SU-DHL-6 (cell line): Measurements from ENCODE around the gene DEGS2.
"Not testable (repeated sequence)": the region's sequence is repeated elsewhere in the genome, so short reads cannot be mapped to it uniquely, and the experiment has no call there.

Experiments used
- H2AFZ ChIP-seq: fragments of 200-600 bp; sonication (generic); 2 replicates; pipeline ENCODE4 v1.6.1; 2014; ENCODE audit warnings: low read depth, mild to moderate bottlenecking, moderate library complexity, mixed read lengths, antibody characterized with exemption, low read length; ENCODE audit not compliant: severe bottlenecking
- H3F3A ChIP-seq: fragments of 200-600 bp; shearing (Covaris generic); 2 replicates; pipeline ENCODE4 v1.6.0; 2016; ENCODE audit warnings: antibody characterized with exemption, mild to moderate bottlenecking; ENCODE audit not compliant: insufficient read depth
- H3K27ac ChIP-seq: fragments of 200-600 bp; sonication (generic); 2 replicates; pipeline ENCODE4 v1.5.1; 2016; ENCODE audit warnings: low read depth, mild to moderate bottlenecking, low read length, moderate library complexity, mixed read lengths
- H3K27me3 ChIP-seq: fragments of 200-600 bp; sonication (generic), shearing (Covaris generic); 2 replicates; pipeline ENCODE4 v1.6.0; 2014; ENCODE audit warnings: mild to moderate bottlenecking, low read length
- H3K36me3 ChIP-seq: fragments of 200-600 bp; sonication (generic); 2 replicates; pipeline ENCODE4 v1.6.1; 2014; ENCODE audit warnings: mild to moderate bottlenecking, low read length, mixed read lengths
- H3K4me2 ChIP-seq: fragments of 300-600, 200-600 bp; shearing (Covaris generic), sonication (generic); 2 replicates; pipeline ENCODE4 v1.6.0; 2014; ENCODE audit warnings: low read length, low read depth, mild to moderate bottlenecking; ENCODE audit not compliant: poor library complexity, severe bottlenecking
- H3K4me3 ChIP-seq: fragments of 200-600 bp; sonication (generic); 2 replicates; pipeline ENCODE4 v1.5.1; 2014; ENCODE audit warnings: antibody characterized with exemption, low read length, mild to moderate bottlenecking, mixed read lengths; ENCODE audit not compliant: insufficient read depth, poor library complexity, severe bottlenecking
- H3K79me2 ChIP-seq: fragments of 200-600 bp; sonication (generic); 2 replicates; pipeline ENCODE4 v1.6.1; 2014; ENCODE audit warnings: mild to moderate bottlenecking, low read length, moderate library complexity; ENCODE audit not compliant: insufficient read depth
- H3K9ac ChIP-seq: fragments of 200-600 bp; sonication (generic); 2 replicates; pipeline ENCODE4 v1.7.0; 2014; ENCODE audit warnings: mild to moderate bottlenecking, low read length
- H3K9me2 ChIP-seq: fragments of 200-600 bp; sonication (generic); replicated peaks from 2 replicates; pipeline ENCODE4 v1.6.1; 2014; ENCODE audit warnings: low read length; ENCODE audit not compliant: insufficient read depth
- H3K9me3 ChIP-seq: fragments of 200-600 bp; sonication (generic); 2 replicates; pipeline ENCODE4 v1.6.1; 2014; ENCODE audit warnings: low read length, mixed read lengths; ENCODE audit not compliant: insufficient read depth
- H4K20me1 ChIP-seq: fragments of 200-600 bp; sonication (generic); 2 replicates; pipeline ENCODE4 v1.6.1; 2014; ENCODE audit warnings: low read depth, mild to moderate bottlenecking, antibody characterized with exemption, low read length, moderate library complexity, mixed read lengths
- CTCF ChIP-seq: fragments of 200-600 bp; sonication (generic); IDR thresholded peaks from one replicate; pipeline ENCODE4 v1.5.1; 2017; ENCODE audit warnings: antibody characterized with exemption, mild to moderate bottlenecking, low read length, moderate library complexity; ENCODE audit not compliant: insufficient read depth, poor library complexity, severe bottlenecking
- EZH2phosphoT487 ChIP-seq: fragments of 200-600 bp; sonication (generic), shearing (Covaris generic); conservative IDR thresholded peaks from 2 replicates; pipeline ENCODE4 v1.6.1; 2018; ENCODE audit warnings: mild to moderate bottlenecking, antibody characterized with exemption, low read length, moderate library complexity, mixed read lengths

The DEGS2 gene

GRCh38 chr14:100187247-100187833 lies 27.9 kb upstream of the DEGS2 start:
- Histone ChIP-seq H3K79me2 (no peaks in the 10 kb centered on the region), H3K4me3 (no peak overlapping the region), H3K4me2 (no peak overlapping the region), H3K36me3 (no peaks in the 10 kb centered on the region), H3K9me2 (no peaks in the 10 kb centered on the region), H3F3A (0 out of 2 replicates have a peak, but pooled peaks cover 5% of the 10 kb centered on the region), H3K9ac (no peak overlapping the region), H2AFZ (no peak overlapping the region), H3K9me3 (no peaks in the 10 kb centered on the region), H3K27ac (no peak overlapping the region), H3K27me3 (no peaks in the 10 kb centered on the region), H4K20me1 (no peaks in the 10 kb centered on the region)
- TF ChIP-seq EZH2phosphoT487, result no peak
- TF ChIP-seq CTCF, result no peak

GRCh38 chr14:100181876-100182551 lies 22.6 kb upstream of the DEGS2 start:
- H3K4me3 ChIP-seq, H3K27ac ChIP-seq, H3K9me3 ChIP-seq, H3K79me2 ChIP-seq, H3K4me2 ChIP-seq, H3K9ac ChIP-seq, H2AFZ ChIP-seq, H3K36me3 ChIP-seq, H4K20me1 ChIP-seq, H3K9me2 ChIP-seq, H3K27me3 ChIP-seq, H3F3A ChIP-seq: not testable (repeated sequence)

DNA sequence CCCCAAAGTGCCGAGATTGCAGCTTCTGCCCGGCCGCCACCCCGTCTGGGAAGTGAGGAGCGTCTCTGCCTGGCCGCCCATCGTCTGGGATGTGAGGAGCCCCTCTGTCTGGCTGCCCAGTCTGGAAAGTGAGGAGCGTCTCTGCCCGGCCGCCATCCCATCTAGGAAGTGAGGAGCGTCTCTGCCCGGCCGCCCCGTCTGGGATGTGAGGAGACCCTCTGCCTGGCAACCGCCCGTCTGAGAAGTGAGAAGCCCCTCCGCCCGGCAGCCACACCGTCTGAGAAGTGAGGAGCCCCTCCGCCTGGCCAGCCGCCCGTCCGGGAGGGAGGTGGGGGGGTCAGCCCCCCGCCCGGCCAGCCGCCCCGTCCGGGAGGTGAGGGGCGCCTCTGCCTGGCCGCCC lies 21.2 kb upstream of the DEGS2 start:
- not testable (repeated sequence) for H3K27ac ChIP-seq, H3K79me2 ChIP-seq, H3F3A ChIP-seq, H3K9me3 ChIP-seq, H3K4me2 ChIP-seq, H3K36me3 ChIP-seq, H4K20me1 ChIP-seq, H3K9ac ChIP-seq, H2AFZ ChIP-seq, H3K9me2 ChIP-seq, H3K4me3 ChIP-seq, H3K27me3 ChIP-seq

- no peak for TF ChIP-seq EZH2phosphoT487
- no peak for TF ChIP-seq CTCF
These were observed 19.2 kb upstream of the DEGS2 start for GRCh38 chr14:100178691-100179090.

More at GRCh38 chr14:100178691-100179090, 19.2 kb upstream of the DEGS2 start:
- Histone ChIP-seq H3K27me3 (no peaks in the 10 kb centered on the region), H3K36me3 (no peaks in the 10 kb centered on the region), H3K4me3 (no peak overlapping the region), H3K79me2 (no peaks in the 10 kb centered on the region), H4K20me1 (no peaks in the 10 kb centered on the region), H3K27ac (no peak overlapping the region), H2AFZ (no peak overlapping the region), H3K4me2 (no peak overlapping the region), H3K9ac (no peak overlapping the region), H3K9me3 (no peaks in the 10 kb centered on the region), H3K9me2 (no peaks in the 10 kb centered on the region), H3F3A (no peaks in the 10 kb centered on the region)
